Measurements from ENCODE around the gene ZNHIT6. TPM values are rescaled to one million over a fixed set of nuclear protein-coding genes. Genes with fewer than 3 reads are reported as not detected.

ZNHIT6 gene, protein sequence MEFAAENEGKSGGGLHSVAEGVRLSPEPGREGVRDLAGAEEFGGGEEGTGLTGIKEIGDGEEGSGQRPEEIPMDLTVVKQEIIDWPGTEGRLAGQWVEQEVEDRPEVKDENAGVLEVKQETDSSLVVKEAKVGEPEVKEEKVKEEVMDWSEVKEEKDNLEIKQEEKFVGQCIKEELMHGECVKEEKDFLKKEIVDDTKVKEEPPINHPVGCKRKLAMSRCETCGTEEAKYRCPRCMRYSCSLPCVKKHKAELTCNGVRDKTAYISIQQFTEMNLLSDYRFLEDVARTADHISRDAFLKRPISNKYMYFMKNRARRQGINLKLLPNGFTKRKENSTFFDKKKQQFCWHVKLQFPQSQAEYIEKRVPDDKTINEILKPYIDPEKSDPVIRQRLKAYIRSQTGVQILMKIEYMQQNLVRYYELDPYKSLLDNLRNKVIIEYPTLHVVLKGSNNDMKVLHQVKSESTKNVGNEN
- 15.2 TPM for polyA plus RNA-seq (2013, experiment 1 of 2)
- polyA plus RNA-seq (2013, experiment 2 of 2), result 15.9 TPM

- Histone ChIP-seq H3K4ac (ENCODE audit: low read depth, low read length) (peak within 1 kb of the TSS; percentile 83), H4K8ac (ENCODE audit: low read depth, low read length) (peak within 1 kb of the TSS; percentile 87), H2BK120ac (ENCODE audit: low read depth, low read length) (no peak within 1 kb of the TSS), H3K79me2 (ENCODE audit: control insufficient read depth, insufficient read depth, low read length) (peaks cover 20% of the 10 kb centered on the region), H3K4me3 (ENCODE audit: low read length) (peak within 1 kb of the TSS; percentile 93), H3K27me3 (ENCODE audit: insufficient read depth, low read length, poor library complexity) (no peaks in the 10 kb centered on the region), H2BK15ac (replicated peaks; ENCODE audit: low read depth) (no peak within 1 kb of the TSS), H4K5ac (ENCODE audit: low read length) (peak within 1 kb of the TSS; percentile 40), H3K56ac (ENCODE audit: low read length) (peak within 1 kb of the TSS; percentile 92), H3K79me1 (ENCODE audit: low read length) (peaks cover 4% of the 10 kb centered on the region), H2BK5ac (ENCODE audit: low read length) (peak within 1 kb of the TSS; percentile 42), H3K36me3 (ENCODE audit: control insufficient read depth, insufficient read depth, low read length) (no peaks in the 10 kb centered on the region), H3K27ac (ENCODE audit: low read depth, low read length) (peak within 1 kb of the TSS; percentile 54), H3K4me2 (ENCODE audit: low read length) (peak within 1 kb of the TSS; percentile 75), H3K4me1 (ENCODE audit: control insufficient read depth, low read depth, low read length) (no peaks in the 10 kb centered on the region), H3K23ac (ENCODE audit: low read length) (no peak within 1 kb of the TSS), H2AK5ac (ENCODE audit: low read length) (no peak within 1 kb of the TSS), H3K18ac (ENCODE audit: low read length) (peak within 1 kb of the TSS; percentile 63), H3K9ac (ENCODE audit: low read length) (peak within 1 kb of the TSS; percentile 84)
- DNase-seq, result peak; percentile 99
- no CpG with 5 or more reads among the region's 35 CpGs for WGBS (ENCODE audit: extremely low coverage, insufficient coverage, low lambda C conversion rate)
Measured at GRCh38 chr1:85707990-85708828, at the start of gene ZNHIT6. Gene ZNHIT6, minus strand, starts transcription at chr1:85708433. Its CDS starts 149 bp downstream, at chr1:85708284.

GRCh38 chr1:85756864-85757263 lies 48.6 kb upstream of the ZNHIT6 start:
- no peak overlapping the region for H3K4me3 ChIP-seq (ENCODE audit: low read length)
- H2BK5ac ChIP-seq (ENCODE audit: low read length), result no peak overlapping the region
- no peak overlapping the region for H3K18ac ChIP-seq (ENCODE audit: low read length)
- no peak overlapping the region for H3K9ac ChIP-seq (ENCODE audit: low read length)
- no peak for DNase-seq
- H2BK15ac ChIP-seq (replicated peaks; ENCODE audit: low read depth), result no peak overlapping the region
- H3K4me2 ChIP-seq (ENCODE audit: low read length), result no peak overlapping the region
- no peaks in the 10 kb centered on the region for H3K36me3 ChIP-seq (ENCODE audit: control insufficient read depth, insufficient read depth, low read length)
- H3K27ac ChIP-seq (ENCODE audit: low read depth, low read length), result no peak overlapping the region
- H4K8ac ChIP-seq (ENCODE audit: low read depth, low read length), result no peak overlapping the region
- H3K56ac ChIP-seq (ENCODE audit: low read length), result no peak overlapping the region
- no peak overlapping the region for H2AK5ac ChIP-seq (ENCODE audit: low read length)
- no peak overlapping the region for H3K23ac ChIP-seq (ENCODE audit: low read length)
- no peak overlapping the region for H4K5ac ChIP-seq (ENCODE audit: low read length)
- H2BK120ac ChIP-seq (ENCODE audit: low read depth, low read length), result no peak overlapping the region
- no CpG with 5 or more reads among the region's 5 CpGs for WGBS (ENCODE audit: extremely low coverage, insufficient coverage, low lambda C conversion rate)
- H3K4me1 ChIP-seq (ENCODE audit: control insufficient read depth, low read depth, low read length), result no peaks in the 10 kb centered on the region
- H3K79me2 ChIP-seq (ENCODE audit: control insufficient read depth, insufficient read depth, low read length), result no peaks in the 10 kb centered on the region
- no peaks in the 10 kb centered on the region for H3K27me3 ChIP-seq (ENCODE audit: insufficient read depth, low read length, poor library complexity)
- no peaks in the 10 kb centered on the region for H3K79me1 ChIP-seq (ENCODE audit: low read length)
- no peak overlapping the region for H3K4ac ChIP-seq (ENCODE audit: low read depth, low read length)

DNA sequence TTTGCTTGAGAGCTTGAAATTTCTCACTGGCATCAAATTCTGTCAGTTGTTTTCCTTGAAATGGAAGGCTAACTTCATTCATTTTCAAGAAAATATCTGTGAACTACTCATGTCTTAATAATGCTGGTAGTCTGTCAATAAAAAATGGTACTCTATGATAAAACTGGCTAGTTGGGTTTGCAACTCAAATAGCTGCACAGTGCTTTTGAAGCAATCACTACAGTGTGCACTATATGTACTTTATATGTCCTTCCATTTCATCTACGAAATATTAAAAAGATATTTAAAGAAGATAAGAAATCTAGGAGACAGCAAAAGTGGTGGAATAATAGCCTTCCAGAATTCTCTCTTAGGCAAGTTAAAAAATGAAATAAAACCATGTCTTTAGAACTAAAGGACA lies 39.9 kb upstream of the ZNHIT6 start:
- no peak overlapping the region for H2BK5ac ChIP-seq (ENCODE audit: low read length)
- no peak overlapping the region for H3K4ac ChIP-seq (ENCODE audit: low read depth, low read length)
- H3K4me2 ChIP-seq (ENCODE audit: low read length), result no peak overlapping the region
- no peak overlapping the region for H2AK5ac ChIP-seq (ENCODE audit: low read length)
- H3K23ac ChIP-seq (ENCODE audit: low read length), result no peak overlapping the region
- no peak overlapping the region for H3K27ac ChIP-seq (ENCODE audit: low read depth, low read length)
- H3K79me1 ChIP-seq (ENCODE audit: low read length), result no peaks in the 10 kb centered on the region
- no peaks in the 10 kb centered on the region for H3K27me3 ChIP-seq (ENCODE audit: insufficient read depth, low read length, poor library complexity)
- H3K18ac ChIP-seq (ENCODE audit: low read length), result no peak overlapping the region
- no peak overlapping the region for H4K5ac ChIP-seq (ENCODE audit: low read length)
- WGBS (ENCODE audit: extremely low coverage, insufficient coverage, low lambda C conversion rate), result no CpG with 5 or more reads among the region's 1 CpG
- no peak overlapping the region for H3K4me3 ChIP-seq (ENCODE audit: low read length)
- H3K56ac ChIP-seq (ENCODE audit: low read length), result no peak overlapping the region
- H3K4me1 ChIP-seq (ENCODE audit: control insufficient read depth, low read depth, low read length), result no peaks in the 10 kb centered on the region
- H2BK15ac ChIP-seq (replicated peaks; ENCODE audit: low read depth), result no peak overlapping the region
- no peak overlapping the region for H3K9ac ChIP-seq (ENCODE audit: low read length)
- DNase-seq, result no peak
- no peaks in the 10 kb centered on the region for H3K79me2 ChIP-seq (ENCODE audit: control insufficient read depth, insufficient read depth, low read length)
- no peaks in the 10 kb centered on the region for H3K36me3 ChIP-seq (ENCODE audit: control insufficient read depth, insufficient read depth, low read length)
- H2BK120ac ChIP-seq (ENCODE audit: low read depth, low read length), result no peak overlapping the region
- no peak overlapping the region for H4K8ac ChIP-seq (ENCODE audit: low read depth, low read length)

GRCh38 chr1:85746777-85747176 lies 38.5 kb upstream of the ZNHIT6 start:
- Histone ChIP-seq H3K36me3 (ENCODE audit: control insufficient read depth, insufficient read depth, low read length) (no peaks in the 10 kb centered on the region), H3K23ac (ENCODE audit: low read length) (no peak overlapping the region), H3K4me2 (ENCODE audit: low read length) (no peak overlapping the region), H3K4ac (ENCODE audit: low read depth, low read length) (no peak overlapping the region), H3K79me2 (ENCODE audit: control insufficient read depth, insufficient read depth, low read length) (no peaks in the 10 kb centered on the region), H2BK5ac (ENCODE audit: low read length) (no peak overlapping the region), H3K56ac (ENCODE audit: low read length) (no peak overlapping the region), H2AK5ac (ENCODE audit: low read length) (no peak overlapping the region), H3K9ac (ENCODE audit: low read length) (no peak overlapping the region), H3K4me3 (ENCODE audit: low read length) (no peak overlapping the region), H2BK120ac (ENCODE audit: low read depth, low read length) (no peak overlapping the region), H3K27ac (ENCODE audit: low read depth, low read length) (no peak overlapping the region), H2BK15ac (replicated peaks; ENCODE audit: low read depth) (no peak overlapping the region), H4K5ac (ENCODE audit: low read length) (no peak overlapping the region), H3K79me1 (ENCODE audit: low read length) (no peaks in the 10 kb centered on the region), H3K27me3 (ENCODE audit: insufficient read depth, low read length, poor library complexity) (no peaks in the 10 kb centered on the region), H4K8ac (ENCODE audit: low read depth, low read length) (no peak overlapping the region), H3K18ac (ENCODE audit: low read length) (no peak overlapping the region), H3K4me1 (ENCODE audit: control insufficient read depth, low read depth, low read length) (no peaks in the 10 kb centered on the region)
- WGBS (ENCODE audit: extremely low coverage, insufficient coverage, low lambda C conversion rate), result no CpG with 5 or more reads among the region's 3 CpGs
- DNase-seq, result no peak

- Histone ChIP-seq H3K4me2 (ENCODE audit: low read length) (no peak overlapping the region), H3K4me1 (ENCODE audit: control insufficient read depth, low read depth, low read length) (no peaks in the 10 kb centered on the region), H3K56ac (ENCODE audit: low read length) (no peak overlapping the region), H3K18ac (ENCODE audit: low read length) (no peak overlapping the region), H3K79me1 (ENCODE audit: low read length) (no peaks in the 10 kb centered on the region), H3K9ac (ENCODE audit: low read length) (no peak overlapping the region), H3K79me2 (ENCODE audit: control insufficient read depth, insufficient read depth, low read length) (no peaks in the 10 kb centered on the region), H2BK5ac (ENCODE audit: low read length) (no peak overlapping the region), H3K23ac (ENCODE audit: low read length) (no peak overlapping the region), H2BK120ac (ENCODE audit: low read depth, low read length) (no peak overlapping the region), H3K4me3 (ENCODE audit: low read length) (no peak overlapping the region), H3K4ac (ENCODE audit: low read depth, low read length) (no peak overlapping the region), H3K36me3 (ENCODE audit: control insufficient read depth, insufficient read depth, low read length) (no peaks in the 10 kb centered on the region), H4K5ac (ENCODE audit: low read length) (no peak overlapping the region), H4K8ac (ENCODE audit: low read depth, low read length) (no peak overlapping the region), H3K27ac (ENCODE audit: low read depth, low read length) (no peak overlapping the region), H2AK5ac (ENCODE audit: low read length) (no peak overlapping the region), H2BK15ac (replicated peaks; ENCODE audit: low read depth) (no peak overlapping the region), H3K27me3 (ENCODE audit: insufficient read depth, low read length, poor library complexity) (no peaks in the 10 kb centered on the region)
- DNase-seq, result no peak
- no CpG with 5 or more reads among the region's 3 CpGs for WGBS (ENCODE audit: extremely low coverage, insufficient coverage, low lambda C conversion rate)
Measured at GRCh38 chr1:85743814-85744213, 35.6 kb upstream of the ZNHIT6 start.

All from mesendoderm (in vitro differentiated cells).